ENCODE results near the gene CCDC126. TPM values are rescaled to one million over a fixed set of nuclear protein-coding genes. Genes with fewer than 3 reads are reported as not detected.

The CCDC126 gene
- total and polyA plus RNA-seq, 10 of the 15 experiments (the other 5 are each of a cell fraction or from before 2014, with no cell fraction given) = 10.9 to 49.9 (median 24.1) TPM

- intact Hi-C loops (cut with micrococcal nuclease; ENCODE audit: unreplicated experiment) = no loop called here
- no peak for ATAC-seq
These were observed 56.8 kb downstream of the CCDC126 start for GRCh38 chr7:23653942-23654341.

GRCh38 chr7:23654508-23654907 lies 57.3 kb downstream of the CCDC126 start:
- no peaks in the 10 kb centered on the region for H3K27me3 ChIP-seq (replicated peaks in 1 of 2; ENCODE audit: control insufficient read depth in 2 of 2, insufficient read depth in 2 of 2, low read length in 1 of 2)
- TF ChIP-seq RELB (IDR thresholded peaks at IDR 0.05; ENCODE audit: low read depth) (no peak), FOXK2 (IDR thresholded peaks at IDR 0.05) (no peak), CTCF (IDR thresholded peaks at IDR 0.05 in 2 of 3, conservative IDR thresholded peaks at IDR 0.05 in 1 of 3; ENCODE audit: control insufficient read depth in 2 of 3, extremely low read depth in 1 of 3, insufficient read depth in 1 of 3, low read depth in 3 of 3, low read length in 3 of 3) (0 out of 6 replicates have a peak, but pooled peaks of 2 of the 3 experiments have one; percentile 16 to 31), RAD21 (IDR thresholded peaks at IDR 0.05; ENCODE audit: insufficient read depth, low read depth, low read length) (peak; percentile 15; the same call in 1 of the 2 replicates), SMARCA5 (IDR thresholded peaks at IDR 0.05) (no peak), SREBF1 (IDR thresholded peaks at IDR 0.05; ENCODE audit: low read length) (no peak), CREB1 (IDR thresholded peaks at IDR 0.05; ENCODE audit: low read depth) (no peak), SIN3A (IDR thresholded peaks at IDR 0.05; ENCODE audit: low read depth, low read length) (no peak), GATAD2B (conservative IDR thresholded peaks at IDR 0.05; ENCODE audit: low read depth) (no peak)
- ATAC-seq = no peak
- ChIA-PET POLR2A (no interaction called here), CTCF (interaction anchor here (1.0 kb wide), 1 partner anchor 57 kb away, joined by 3 read pairs; no protein-coding TSS in a partner anchor), SMC1A (ENCODE audit: uncharacterized antibody, unreplicated experiment) (no interaction called here), RAD21 (ENCODE audit: unreplicated experiment) (no interaction called here)
- H3K9me3 ChIP-seq (replicated peaks; ENCODE audit: control insufficient read depth, insufficient read depth, low read length) = peaks cover 12% of the 10 kb centered on the region; the same call in 2 of the 3 replicates
- DNase-seq (ENCODE audit: low read depth, low spot score) = no peak
- no peak for FAIRE-seq
- no TSS peak for BruUV-seq (replicated peaks)
- in situ Hi-C loops (cut with MboI) (no loop called here), intact Hi-C loops (cut with micrococcal nuclease; ENCODE audit: unreplicated experiment) (no loop called here)
- H3K79me2 ChIP-seq (ENCODE audit: control insufficient read depth, insufficient read depth, low read length) = no peaks in the 10 kb centered on the region
- no peaks in the 10 kb centered on the region for H3K4me1 ChIP-seq (ENCODE audit: control insufficient read depth, insufficient read depth, low read length)
- 0% methylated on average over 1 of the region's 1 CpG for WGBS (ENCODE audit: insufficient coverage, insufficient replicate concordance, low lambda C conversion rate, missing lambda C conversion rate)
- H3K4me3 ChIP-seq = no peak overlapping the region
- H3K9ac ChIP-seq (ENCODE audit: control insufficient read depth, insufficient read depth, low read length) = no peak overlapping the region
- H3K27ac ChIP-seq (ENCODE audit: control insufficient read depth, insufficient read depth) = no peak overlapping the region
- no peak overlapping the region for H2AFZ ChIP-seq (ENCODE audit: control insufficient read depth, low read depth, low read length)
- H3K36me3 ChIP-seq (ENCODE audit: control insufficient read depth in 2 of 2, insufficient read depth in 2 of 2, low read length in 1 of 2) = no peaks in the 10 kb centered on the region
- H3K4me2 ChIP-seq (ENCODE audit: control insufficient read depth, insufficient read depth) = no peak overlapping the region
- H4K20me1 ChIP-seq (ENCODE audit: control insufficient read depth, insufficient read depth) = no peaks in the 10 kb centered on the region

More at GRCh38 chr7:23653942-23654341, 56.8 kb downstream of the CCDC126 start:
- ChIA-PET CTCF (interaction anchor here (1.0 kb wide), 1 partner anchor 58 kb away, joined by 3 read pairs; no protein-coding TSS in a partner anchor), RAD21 (ENCODE audit: unreplicated experiment) (no interaction called here), SMC1A (ENCODE audit: uncharacterized antibody, unreplicated experiment) (no interaction called here), POLR2A (no interaction called here)
- DNase-seq (ENCODE audit: low read depth, low spot score) (no peak), FAIRE-seq (no peak)
- no peak overlapping the region for H2AFZ ChIP-seq (ENCODE audit: control insufficient read depth, low read depth, low read length)
- WGBS (ENCODE audit: insufficient coverage, insufficient replicate concordance, low lambda C conversion rate, missing lambda C conversion rate) = 77% methylated on average over 5 of the region's 5 CpGs
- no peaks in the 10 kb centered on the region for H3K36me3 ChIP-seq (ENCODE audit: control insufficient read depth in 2 of 2, insufficient read depth in 2 of 2, low read length in 1 of 2)
- H3K27me3 ChIP-seq (replicated peaks in 1 of 2; ENCODE audit: control insufficient read depth in 2 of 2, insufficient read depth in 2 of 2, low read length in 1 of 2) = no peaks in the 10 kb centered on the region
- H3K27ac ChIP-seq (ENCODE audit: control insufficient read depth, insufficient read depth) = no peak overlapping the region
- in situ Hi-C loops (cut with MboI) = no loop called here
- no TSS peak for BruUV-seq (replicated peaks)
- H3K4me3 ChIP-seq = no peak overlapping the region
- H3K9ac ChIP-seq (ENCODE audit: control insufficient read depth, insufficient read depth, low read length) = no peak overlapping the region
- H3K79me2 ChIP-seq (ENCODE audit: control insufficient read depth, insufficient read depth, low read length) = no peaks in the 10 kb centered on the region
- no peaks in the 10 kb centered on the region for H3K4me1 ChIP-seq (ENCODE audit: control insufficient read depth, insufficient read depth, low read length)
- H3K9me3 ChIP-seq (replicated peaks; ENCODE audit: control insufficient read depth, insufficient read depth, low read length) = peaks cover 10% of the 10 kb centered on the region; the same call in 2 of the 3 replicates
- no peaks in the 10 kb centered on the region for H4K20me1 ChIP-seq (ENCODE audit: control insufficient read depth, insufficient read depth)
- no peak for TF ChIP-seq CBX3 (IDR thresholded peaks at IDR 0.05; ENCODE audit: borderline replicate concordance, low read depth)
- no peak for TF ChIP-seq SMC3 (IDR thresholded peaks at IDR 0.05; ENCODE audit: borderline replicate concordance, low read length)
- TF ChIP-seq CBX5 (IDR thresholded peaks at IDR 0.05; ENCODE audit: low read depth) = peak; percentile 97
- TF ChIP-seq STAT1 (conservative IDR thresholded peaks at IDR 0.05) = no peak
- TF ChIP-seq KLF5 (IDR thresholded peaks at IDR 0.05; ENCODE audit: partially characterized antibody) = peak; percentile 37
- H3K4me2 ChIP-seq (ENCODE audit: control insufficient read depth, insufficient read depth) = no peak overlapping the region
